ENCODE results near the gene NKAPD1. TPM values are rescaled to one million over a fixed set of nuclear protein-coding genes. Genes with fewer than 3 reads are reported as not detected.

The NKAPD1 gene, protein sequence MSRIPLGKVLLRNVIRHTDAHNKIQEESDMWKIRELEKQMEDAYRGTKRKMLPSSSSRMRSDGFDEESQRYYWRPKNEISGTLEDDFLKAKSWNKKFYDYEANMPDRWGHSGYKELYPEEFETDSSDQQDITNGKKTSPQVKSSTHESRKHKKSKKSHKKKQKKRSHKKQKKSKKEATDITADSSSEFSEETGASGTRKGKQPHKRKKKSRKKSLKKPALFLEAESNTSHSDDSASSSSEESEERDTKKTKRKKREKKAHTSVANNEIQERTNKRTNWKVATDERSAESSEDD
- total RNA-seq (16.7 and 18.5 TPM in 2 replicates), polyA plus RNA-seq (5.2 and 7.2 TPM in 2 replicates), polyA minus RNA-seq (9.2 and 9.8 TPM in 2 replicates), Bru-seq, nascent RNA (percentile 85 among the genes with signal in this experiment), BruChase-seq, experiment 1, labeled RNA remaining after a 6-hour chase (percentile 87 among the genes with signal in this experiment), BruChase-seq, experiment 2, labeled RNA remaining after a 2-hour chase (percentile 91 among the genes with signal in this experiment)
- polyA plus RNA-seq (2011; cell fraction: cytosol; rRNA removed): 11.1 and 13.5 TPM in 2 replicates
- 7.0 and 12.4 TPM in 2 replicates for polyA plus RNA-seq (2011; cell fraction: nucleus; rRNA removed)
- polyA plus RNA-seq (2012): 15.4 and 19.4 TPM in 2 replicates
- 5.8 TPM for polyA minus RNA-seq (2011; cell fraction: cytosol; rRNA and poly(A)+ RNA removed)
- polyA minus RNA-seq (2011; cell fraction: nucleus; rRNA and poly(A)+ RNA removed): 8.0 and 11.1 TPM in 2 replicates
- long read RNA-seq, transcript NKAPD1-202 (6 exons, 3,669 nt): major isoform, 5 of 21 reads
- long read RNA-seq, partial matches to known transcripts: 7 of 21 reads
- long read RNA-seq, other reads (novel, unspliced or antisense): 3 of 21 reads

DNA sequence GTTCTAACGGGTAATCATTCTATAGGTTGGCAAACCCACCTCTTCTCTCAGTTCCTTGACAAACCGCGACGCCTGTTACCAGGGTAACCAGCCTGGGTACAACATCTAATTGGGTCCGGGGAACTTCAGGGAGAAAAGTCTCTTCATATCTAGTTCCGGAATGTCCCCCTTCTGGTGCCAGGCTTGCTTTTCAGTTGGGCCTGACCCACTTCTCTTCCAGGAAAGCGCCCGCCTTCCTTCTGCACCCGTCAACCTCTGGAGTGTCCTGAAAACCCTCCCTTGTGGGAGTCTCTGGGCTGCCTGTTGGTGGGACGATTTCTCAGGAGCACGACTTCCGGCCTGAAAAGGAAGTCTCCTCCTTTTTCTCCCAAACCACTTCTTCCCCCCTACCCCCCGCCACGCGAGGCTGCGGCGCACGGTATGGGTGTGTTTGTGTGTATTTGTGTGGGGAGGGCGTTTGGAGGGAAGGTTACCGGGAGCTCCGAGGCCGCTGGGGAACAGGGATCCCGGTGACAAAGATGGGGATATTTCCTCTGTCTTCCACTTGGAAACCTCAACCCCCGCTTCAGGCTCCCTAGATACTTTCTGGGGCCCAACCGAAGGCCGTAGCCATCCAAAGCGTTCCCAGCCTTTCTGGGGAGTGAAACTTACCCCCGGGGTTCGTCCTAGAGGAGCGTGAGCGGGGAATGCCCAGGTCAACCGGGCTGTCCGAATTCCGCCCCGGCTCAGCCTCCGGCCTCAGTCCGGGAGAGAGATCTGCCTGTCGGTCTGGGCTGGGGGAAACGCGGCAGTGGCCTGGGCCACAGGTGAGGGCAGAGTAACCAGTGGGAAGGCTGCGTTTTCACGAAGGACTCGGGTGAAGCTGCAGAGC lies at the start of gene NKAPD1, which contains the start of gene PIH1D2:
Gene NKAPD1 (plus strand): TSS at position 359 of the 871 bp plus-strand sequence. CDS start 1,276 bp downstream, outside the sequence.
Gene PIH1D2 (minus strand): TSS at position 77 of the 871 bp plus-strand sequence. CDS start 843 bp downstream, outside the sequence.
- dilution Hi-C loops (cut with MboI; ENCODE audit: extremely low pct_ligation_motif_present, low sequenced_read_pairs): no loop called here
- DNase-seq (ENCODE audit: low read depth, low spot score) (peak; percentile 93), FAIRE-seq (peak; percentile 76)
- no peaks in the 10 kb centered on the region for H3K9me1 ChIP-seq (replicated peaks; ENCODE audit: control insufficient read depth, extremely low read depth, insufficient read depth, low read length)
- POLR2A ChIA-PET: no interaction called here
- no peaks in the 10 kb centered on the region for H4K20me1 ChIP-seq (replicated peaks; ENCODE audit: control insufficient read depth, extremely low read depth, insufficient read depth, low read length)
- no peaks in the 10 kb centered on the region for H3K27me3 ChIP-seq (ENCODE audit: control insufficient read depth in 2 of 2, insufficient read depth in 2 of 2, low read length in 2 of 2)
- intact Hi-C loops (cut with micrococcal nuclease): loop anchor here (1.0 to 2.0 kb wide), 3 partner anchors 12 to 195 kb away; partner anchors contain the start of genes CFAP68, FDXACB1, SDHD and TIMM8B
- H3K4me1 ChIP-seq (ENCODE audit: control insufficient read depth, extremely low read depth, insufficient read depth, low read length): peaks cover 10% of the 10 kb centered on the region
- TSS peak; percentile 64 for BruUV-seq (replicated peaks)
- peak within 1 kb of the TSS; percentile 69 for H3K27ac ChIP-seq (ENCODE audit: insufficient read depth, low read depth, low read length)
- peak within 1 kb of the TSS; percentile 68 to 79 (median 71) for H3K4me3 ChIP-seq (replicated peaks in 1 of 3; ENCODE audit: insufficient read depth in 1 of 3, low read depth in 1 of 3, low read length in 3 of 3)
- CTCF ChIA-PET: interaction anchor here (1.3 kb wide), 1 partner anchor 92 kb away, joined by 3 read pairs; no protein-coding TSS in a partner anchor
- TF ChIP-seq GATA2 (IDR thresholded peaks at IDR 0.05; ENCODE audit: insufficient read depth, insufficient read length, low read depth, low read length) (no peak), POLR2A (IDR thresholded peaks at IDR 0.05; ENCODE audit: low read depth, low read length) (peak; percentile 45), POLR2AphosphoS5 (IDR thresholded peaks at IDR 0.05; ENCODE audit: insufficient read depth, low read depth, low read length) (peak; percentile 61)
- TF ChIP-seq, protein P1, sequence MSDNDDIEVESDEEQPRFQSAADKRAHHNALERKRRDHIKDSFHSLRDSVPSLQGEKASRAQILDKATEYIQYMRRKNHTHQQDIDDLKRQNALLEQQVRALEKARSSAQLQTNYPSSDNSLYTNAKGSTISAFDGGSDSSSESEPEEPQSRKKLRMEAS (IDR thresholded peaks at IDR 0.05; ENCODE audit: insufficient read depth, insufficient read length): peak; percentile 9
- H2AFZ ChIP-seq (ENCODE audit: low read depth, low read length): peak within 1 kb of the TSS; percentile 94
- peak within 1 kb of the TSS; percentile 87 for H3K4me2 ChIP-seq (ENCODE audit: insufficient read depth, low read length)
- H3K36me3 ChIP-seq (ENCODE audit: control insufficient read depth in 2 of 2, extremely low read depth in 1 of 2, insufficient read depth in 2 of 2, low read length in 2 of 2): peaks cover 6 to 8% of the 10 kb centered on the region in 2 experiments
- H3K79me2 ChIP-seq (ENCODE audit: control insufficient read depth, insufficient read depth, low read length): peaks cover 24% of the 10 kb centered on the region
- H3K9ac ChIP-seq (replicated peaks; ENCODE audit: extremely low read depth, insufficient read depth, low read length): peak within 1 kb of the TSS; percentile 88
- H3K9me3 ChIP-seq (replicated peaks; ENCODE audit: control insufficient read depth, insufficient read depth, low read length): no peaks in the 10 kb centered on the region
